Fibroblast of upper back skin (primary cell): ENCODE results near the gene GFRAL.
A peak's percentile ranks its signal among the peaks of the same experiment; 100 is the strongest.
"Not testable (repeated sequence)": the region's sequence is repeated elsewhere in the genome, so short reads cannot be mapped to it uniquely, and the experiment has no call there.

Source experiments
- DNase-seq: peaks from one replicate; pipeline ENCODE4 v3.0.0-alpha.2; 2013

GFRAL gene

GRCh38 chr6:55327169-55327568 lies at the start of gene GFRAL:
Gene GFRAL, plus strand, starts transcription at chr6:55327469. Its CDS starts 86 bp downstream, at chr6:55327555.
- no peak for DNase-seq

- DNase-seq, result no peak
Observed at GRCh38 chr6:55277646-55278045, 49.6 kb upstream of the GFRAL start.

GRCh38 chr6:55281215-55281614 lies 46.1 kb upstream of the GFRAL start:
- DNase-seq, result no peak

- DNase-seq, result no peak
Observed at GRCh38 chr6:55282115-55282514, 45.2 kb upstream of the GFRAL start.

GRCh38 chr6:55286824-55287223 lies 40.4 kb upstream of the GFRAL start:
- DNase-seq, result no peak

- DNase-seq, result no peak
Observed at GRCh38 chr6:55290736-55291135, 36.5 kb upstream of the GFRAL start.

GRCh38 chr6:55293116-55293515 lies 34.2 kb upstream of the GFRAL start:
- peak; percentile 2 for DNase-seq

GRCh38 chr6:55297214-55297613 lies 30.1 kb upstream of the GFRAL start:
- DNase-seq, result not testable (repeated sequence)

- no peak for DNase-seq
Observed at GRCh38 chr6:55299286-55299985, 27.8 kb upstream of the GFRAL start.

- DNase-seq, result no peak
Observed at GRCh38 chr6:55304747-55305146, 22.5 kb upstream of the GFRAL start.

- peak; percentile 5 for DNase-seq
Observed at GRCh38 chr6:55319961-55320695, 7.1 kb upstream of the GFRAL start.

- no peak for DNase-seq
Observed at GRCh38 chr6:55320696-55321086, 6.6 kb upstream of the GFRAL start.

- no peak for DNase-seq
Observed at GRCh38 chr6:55377150-55377549, 49.9 kb downstream of the GFRAL start.

- DNase-seq, result peak; percentile 55
Observed at GRCh38 chr6:55379471-55379870, 52.2 kb downstream of the GFRAL start.

- DNase-seq, result peak; percentile 56
Observed at GRCh38 chr6:55379895-55380294, 52.6 kb downstream of the GFRAL start.

- DNase-seq, result peak; percentile 31
Observed at GRCh38 chr6:55388211-55388610, 60.9 kb downstream of the GFRAL start.

GRCh38 chr6:55395871-55396270 lies 68.6 kb downstream of the GFRAL start:
- DNase-seq, result no peak

GRCh38 chr6:55397986-55398385 lies 70.7 kb downstream of the GFRAL start:
- DNase-seq, result no peak

GRCh38 chr6:55399351-55399750 lies 72.1 kb downstream of the GFRAL start:
- peak; percentile 24 for DNase-seq

GRCh38 chr6:55405474-55406235 lies 78.4 kb downstream of the GFRAL start:
- peak; percentile 5 for DNase-seq

GRCh38 chr6:55410674-55411073 lies 83.4 kb downstream of the GFRAL start:
- DNase-seq, result no peak

- DNase-seq, result no peak
Observed at GRCh38 chr6:55423933-55424332, 96.7 kb downstream of the GFRAL start.

- peak; percentile 89 for DNase-seq
Observed at GRCh38 chr6:55433446-55434130, 106.3 kb downstream of the GFRAL start.
